Left hindlimb (tissue), 1 donor: ENCODE data around the gene FBLL1.
"Not testable (repeated sequence)": the region's sequence is repeated elsewhere in the genome, so short reads cannot be mapped to it uniquely, and the experiment has no call there.

Experiments
- DNase-seq: peaks from one replicate; pipeline ENCODE4 v3.0.0-alpha.2; 2018

Gene FBLL1

GRCh38 chr5:168553377-168554130 is 24.4 kb downstream of the FBLL1 start:
- DNase-seq: no peak

DNA sequence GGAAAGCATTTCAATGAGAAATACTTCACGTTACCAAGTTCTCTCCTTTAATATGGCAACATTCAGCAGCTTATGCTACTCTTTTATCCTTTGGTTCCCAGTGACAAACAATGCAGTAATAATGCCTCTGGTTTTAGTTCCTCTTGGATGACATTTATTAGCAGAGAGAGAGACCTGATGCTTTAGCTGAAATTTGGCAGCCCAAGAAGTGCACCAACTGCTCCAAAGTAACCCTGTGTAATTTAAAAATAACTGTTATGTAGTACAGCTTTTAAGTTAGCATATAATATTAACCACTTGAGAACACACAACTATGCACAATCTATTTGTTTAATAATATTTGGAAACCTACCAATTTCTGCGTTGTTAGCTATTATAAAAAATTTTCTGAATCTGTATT is 28.3 kb downstream of the FBLL1 start:
- DNase-seq: no peak

- no peak for DNase-seq
Measured at GRCh38 chr5:168562279-168562678, 33.2 kb downstream of the FBLL1 start.

- no peak for DNase-seq
Measured at GRCh38 chr5:168563959-168564358, 34.9 kb downstream of the FBLL1 start.

GRCh38 chr5:168568738-168569137 is 39.6 kb downstream of the FBLL1 start:
- DNase-seq: no peak

GRCh38 chr5:168570490-168571328 is 41.6 kb downstream of the FBLL1 start:
- DNase-seq: no peak

DNA sequence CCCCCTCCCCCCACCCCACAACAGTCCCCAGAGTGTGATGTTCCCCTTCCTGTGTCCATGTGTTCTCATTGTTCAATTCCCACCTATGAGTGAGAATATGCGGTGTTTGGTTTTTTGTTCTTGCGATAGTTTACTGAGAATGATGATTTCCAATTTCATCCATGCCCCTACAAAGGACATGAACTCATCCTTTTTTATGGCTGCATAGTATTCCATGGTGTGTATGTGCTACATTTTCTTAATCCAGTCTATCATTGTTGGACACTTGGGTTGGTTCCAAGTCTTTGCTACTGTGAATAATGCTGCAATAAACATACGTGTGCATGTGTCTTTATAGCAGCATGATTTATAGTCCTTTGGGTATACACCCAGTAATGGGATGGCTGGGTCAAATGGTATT is 44.6 kb downstream of the FBLL1 start:
- DNase-seq: not testable (repeated sequence)

- DNase-seq: not testable (repeated sequence)
Measured at GRCh38 chr5:168574156-168574555, 45.1 kb downstream of the FBLL1 start.

DNA sequence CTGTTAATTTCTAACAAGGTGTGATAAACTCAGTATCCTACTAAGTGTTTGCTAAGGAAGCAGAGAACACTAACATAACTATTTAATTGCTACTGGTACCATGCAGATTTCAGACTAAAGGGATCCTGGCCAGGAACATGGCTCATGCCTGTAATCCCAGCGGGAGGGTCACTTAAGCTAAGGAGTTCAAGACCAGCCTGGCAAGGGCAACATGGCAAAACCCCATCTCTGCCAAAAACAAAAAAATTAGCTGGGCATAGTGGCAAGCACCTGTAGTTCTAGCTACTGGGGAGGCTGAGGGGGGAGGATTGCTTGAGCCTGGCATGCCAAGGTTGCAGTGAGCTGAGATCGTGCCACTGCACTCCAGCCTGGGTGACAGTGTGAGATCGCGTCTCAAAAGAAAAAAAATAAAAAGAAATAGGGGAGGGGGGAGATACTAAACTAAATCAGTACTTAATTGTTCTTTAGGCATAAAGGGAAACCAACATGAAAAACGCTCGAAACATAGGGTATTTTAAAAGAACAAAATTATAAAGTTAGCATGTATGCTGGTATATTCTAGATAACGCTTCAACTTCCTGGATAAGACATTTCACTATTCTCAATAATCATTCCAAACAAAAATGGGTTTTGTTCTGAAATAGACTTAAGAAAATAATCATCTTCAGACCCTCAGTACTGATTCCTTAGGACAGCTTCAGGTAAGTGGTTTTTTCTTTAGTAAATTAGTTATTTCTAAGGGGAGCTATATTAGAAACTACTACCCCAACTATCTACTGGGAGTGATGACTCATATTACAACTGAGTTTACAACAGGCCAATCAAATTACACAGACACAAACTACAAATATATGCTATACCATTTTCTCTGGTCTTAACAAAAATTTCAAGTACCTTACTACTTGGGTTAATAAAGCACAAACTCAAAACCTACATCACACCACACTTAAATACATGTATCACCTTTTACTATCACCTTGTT is 46.6 kb downstream of the FBLL1 start:
- no peak for DNase-seq

- no peak for DNase-seq
Measured at GRCh38 chr5:168578006-168578405, 48.9 kb downstream of the FBLL1 start.

DNA sequence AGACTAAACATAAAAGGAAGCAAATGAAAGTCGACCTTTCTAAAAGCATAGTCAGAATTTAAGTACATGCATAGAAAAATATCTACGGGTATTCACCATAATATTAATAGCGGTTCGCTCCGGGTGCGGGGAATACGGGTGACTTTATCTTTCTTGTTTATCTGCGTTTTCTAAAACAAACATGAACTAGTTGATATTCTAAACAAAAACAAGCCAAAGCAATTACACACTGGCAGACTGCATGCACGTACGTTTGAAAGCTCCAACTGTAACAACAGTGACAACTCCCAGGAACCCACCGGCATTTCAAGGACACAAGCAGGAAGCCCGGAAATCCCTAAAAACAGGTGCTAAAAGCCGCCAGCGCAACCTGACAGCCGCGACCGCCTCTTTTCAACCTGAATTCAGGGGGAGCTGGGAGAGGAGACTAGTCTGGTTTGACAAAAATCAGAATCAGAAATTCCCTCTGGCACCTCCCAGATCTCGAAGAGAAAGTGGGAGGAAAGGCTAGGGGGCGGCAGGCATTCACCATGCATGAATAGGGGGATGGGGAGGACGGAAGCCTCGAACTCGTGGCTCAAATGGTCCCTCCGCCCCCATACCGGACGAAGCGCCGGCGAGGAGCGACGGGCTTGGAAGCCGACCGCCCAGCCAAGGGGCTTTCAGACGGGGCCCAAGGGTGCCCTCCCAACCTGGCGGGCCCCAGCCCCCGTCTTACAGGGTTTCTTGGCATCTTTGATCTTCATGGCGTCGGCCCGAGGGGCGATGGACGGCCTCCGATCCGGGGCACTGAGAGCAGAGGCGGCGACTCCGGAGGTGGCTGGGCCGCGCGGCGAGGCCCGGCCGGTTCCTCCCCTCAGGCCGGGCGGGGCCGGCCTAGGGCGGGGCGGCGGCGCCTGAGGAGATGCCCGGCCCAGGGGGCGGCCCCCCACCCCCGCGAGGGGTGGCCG is 49.7 kb downstream of the FBLL1 start, which contains the start of gene PANK3:
PANK3 (minus strand) TSS at position 831 of the 950 bp plus-strand sequence; CDS start at position 746, 85 bp downstream.
- no peak for DNase-seq

GRCh38 chr5:168579488-168580226 is 50.6 kb downstream of the FBLL1 start:
- DNase-seq: peak; percentile 100

GRCh38 chr5:168580227-168580508 is 51.1 kb downstream of the FBLL1 start:
- DNase-seq: no peak
